ENCODE results near the gene TADA2B.

TADA2B gene

DNA sequence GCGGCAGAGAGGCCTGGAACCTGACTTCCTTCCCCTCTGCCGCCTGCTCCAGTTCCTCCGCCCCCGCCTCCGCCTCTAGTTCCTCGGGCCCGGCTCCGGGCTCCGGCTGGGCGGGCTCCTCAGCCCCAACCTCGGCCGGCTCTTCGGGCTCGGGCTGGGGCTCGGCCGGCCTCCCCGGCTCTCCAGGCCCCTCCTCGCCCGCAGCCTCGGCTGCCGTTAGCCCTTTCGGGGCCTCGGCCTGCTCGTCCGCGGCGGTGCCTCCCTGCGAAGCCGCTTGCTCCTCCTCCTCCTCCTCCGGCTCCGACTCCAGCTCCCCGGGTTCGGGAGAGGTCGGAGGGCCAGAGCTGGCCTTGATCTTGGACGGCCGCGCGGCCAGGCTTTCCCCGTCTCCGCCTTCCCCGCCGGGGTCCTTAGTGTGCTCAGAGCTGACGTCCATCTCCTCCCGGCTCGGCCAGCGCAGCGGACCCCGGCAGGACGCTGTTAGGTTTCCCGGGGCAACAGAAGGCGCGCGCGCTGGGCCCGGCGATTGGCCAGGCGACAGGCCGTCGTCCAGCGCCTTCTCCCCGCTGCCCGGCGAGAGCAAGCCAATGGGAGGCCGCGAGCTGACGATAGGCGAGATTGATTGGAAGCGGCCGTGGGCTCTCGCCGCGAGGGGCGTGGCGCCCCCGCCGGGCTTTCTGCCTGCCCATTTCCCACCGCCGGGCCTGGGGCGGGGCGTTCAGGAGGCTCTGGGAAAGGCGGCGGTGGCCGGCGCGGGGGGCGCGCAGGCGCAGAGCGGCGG lies 479 bp upstream of the TADA2B start:
- DNase-seq, result peak; percentile 79

GRCh38 chr4:7044137-7044930 lies 1.2 kb downstream of the TADA2B start:
- no peak for DNase-seq

DNA sequence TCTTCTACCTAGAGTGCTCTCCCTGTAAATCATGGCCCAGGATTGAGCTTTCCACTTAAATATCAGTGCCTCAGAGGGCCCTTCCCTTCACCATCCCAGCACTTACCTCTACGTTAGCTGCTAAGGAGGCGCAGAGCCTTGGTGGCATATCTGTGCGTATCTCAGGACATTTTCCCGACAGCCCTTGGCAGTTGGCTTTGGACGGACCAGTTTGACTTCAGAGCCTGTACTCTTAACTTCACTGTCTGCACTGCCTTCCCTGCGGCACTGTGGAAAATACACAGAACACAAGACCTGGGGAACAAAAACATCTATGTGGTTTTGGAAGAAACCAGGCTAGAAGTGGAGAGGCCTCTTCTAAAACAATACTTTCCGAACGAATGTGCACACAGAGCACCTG lies 2.4 kb downstream of the TADA2B start:
- no peak for DNase-seq

- DNase-seq, result no peak
These were observed 3.1 kb downstream of the TADA2B start for GRCh38 chr4:7045961-7046921.

- DNase-seq, result no peak
These were observed 3.8 kb downstream of the TADA2B start for GRCh38 chr4:7046971-7047370.

DNA sequence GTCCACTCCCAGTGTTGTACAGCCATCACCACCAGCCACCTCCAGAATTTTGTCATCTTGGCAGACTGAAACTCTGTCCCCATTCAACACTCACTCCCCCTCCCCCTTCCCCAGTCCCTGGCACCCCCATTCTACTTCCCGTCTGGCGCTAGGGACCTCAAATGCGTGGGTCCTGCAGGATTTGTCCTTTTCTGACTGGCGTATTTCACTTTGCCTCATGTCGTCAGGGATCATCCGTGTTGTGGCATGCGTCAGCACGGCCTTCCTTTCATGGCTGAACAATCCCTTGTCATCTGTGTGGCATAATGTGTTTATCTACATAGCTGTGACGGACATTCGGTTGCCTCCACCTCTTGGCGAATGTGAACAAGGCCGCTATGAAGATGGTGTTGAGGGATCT lies 5.5 kb downstream of the TADA2B start:
- no peak for DNase-seq

DNA sequence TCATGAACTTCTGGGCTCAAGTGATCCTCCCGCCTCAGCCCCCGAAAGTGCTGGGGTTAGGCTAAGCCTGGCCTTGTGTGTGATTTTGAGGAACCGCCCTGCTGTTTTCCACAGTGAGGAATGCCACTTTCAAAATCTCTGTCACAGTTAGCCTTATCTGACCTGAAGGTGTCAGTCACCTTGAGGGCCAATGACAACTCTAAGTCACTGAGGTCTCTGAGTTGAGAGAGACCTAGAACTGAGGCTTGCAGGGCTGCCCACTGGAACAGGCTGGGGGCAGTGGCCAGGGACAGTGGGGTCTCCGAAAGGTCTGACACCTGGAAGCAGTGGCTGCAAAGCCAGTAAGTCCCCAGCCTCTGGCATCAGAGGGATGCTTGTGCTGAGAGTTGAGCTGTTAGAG lies 6.1 kb downstream of the TADA2B start:
- DNase-seq, result no peak

GRCh38 chr4:7049739-7050138 lies 6.6 kb downstream of the TADA2B start:
- no peak for DNase-seq

DNA sequence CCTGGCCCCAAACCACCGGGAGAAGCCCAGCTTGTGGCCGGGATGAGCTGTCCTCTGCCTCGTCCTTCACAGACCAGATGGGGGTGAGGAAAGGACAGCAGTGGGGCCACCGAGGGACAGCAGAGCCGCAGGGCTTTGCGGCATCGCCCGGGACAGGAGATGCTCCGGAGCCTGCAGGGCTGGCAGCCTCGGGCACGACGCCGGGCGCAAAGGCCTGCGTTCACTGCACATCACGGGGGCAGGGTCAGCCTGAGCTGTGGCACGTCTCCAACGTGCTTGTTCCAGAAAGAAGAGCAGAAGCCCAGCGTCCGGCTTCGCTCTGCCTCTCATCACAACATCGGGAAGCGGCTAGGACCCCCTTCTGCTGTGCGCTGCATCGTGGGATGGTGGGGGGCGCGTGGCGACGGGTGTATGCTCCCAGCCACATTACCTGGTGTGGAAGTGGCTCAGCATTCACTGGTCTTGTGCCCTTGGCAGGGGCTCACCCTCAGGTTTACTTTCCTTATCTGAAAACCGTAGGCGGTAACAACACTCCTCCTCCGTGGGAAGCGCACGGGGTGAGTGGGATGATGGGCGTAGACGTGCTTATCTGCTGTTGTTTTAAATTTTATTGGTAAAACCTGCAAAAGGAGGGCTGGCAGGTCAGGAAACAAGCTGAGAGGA lies 7.4 kb downstream of the TADA2B start:
- DNase-seq, result no peak

DNA sequence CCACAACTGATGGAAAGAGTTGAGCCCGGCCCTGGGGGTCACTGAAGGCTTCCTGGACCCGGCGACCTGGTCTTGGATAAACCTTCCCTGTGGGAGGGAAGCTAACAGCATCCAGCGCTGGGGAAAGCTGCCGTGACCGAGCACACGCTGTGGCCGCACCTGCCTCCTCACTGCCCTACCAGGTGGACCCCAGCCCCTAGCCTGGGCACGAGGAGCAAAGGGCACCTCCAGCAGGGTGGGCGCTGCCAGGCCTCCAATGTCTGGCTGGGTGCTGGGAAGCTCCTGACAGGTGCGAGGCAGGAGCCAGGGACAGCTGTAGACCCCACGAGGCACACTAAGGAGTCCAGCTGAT lies 7.9 kb downstream of the TADA2B start:
- DNase-seq, result no peak

- no peak for DNase-seq
These were observed 8.7 kb downstream of the TADA2B start for GRCh38 chr4:7051905-7052304.

GRCh38 chr4:7052313-7052712 lies 9.1 kb downstream of the TADA2B start:
- no peak for DNase-seq

DNA sequence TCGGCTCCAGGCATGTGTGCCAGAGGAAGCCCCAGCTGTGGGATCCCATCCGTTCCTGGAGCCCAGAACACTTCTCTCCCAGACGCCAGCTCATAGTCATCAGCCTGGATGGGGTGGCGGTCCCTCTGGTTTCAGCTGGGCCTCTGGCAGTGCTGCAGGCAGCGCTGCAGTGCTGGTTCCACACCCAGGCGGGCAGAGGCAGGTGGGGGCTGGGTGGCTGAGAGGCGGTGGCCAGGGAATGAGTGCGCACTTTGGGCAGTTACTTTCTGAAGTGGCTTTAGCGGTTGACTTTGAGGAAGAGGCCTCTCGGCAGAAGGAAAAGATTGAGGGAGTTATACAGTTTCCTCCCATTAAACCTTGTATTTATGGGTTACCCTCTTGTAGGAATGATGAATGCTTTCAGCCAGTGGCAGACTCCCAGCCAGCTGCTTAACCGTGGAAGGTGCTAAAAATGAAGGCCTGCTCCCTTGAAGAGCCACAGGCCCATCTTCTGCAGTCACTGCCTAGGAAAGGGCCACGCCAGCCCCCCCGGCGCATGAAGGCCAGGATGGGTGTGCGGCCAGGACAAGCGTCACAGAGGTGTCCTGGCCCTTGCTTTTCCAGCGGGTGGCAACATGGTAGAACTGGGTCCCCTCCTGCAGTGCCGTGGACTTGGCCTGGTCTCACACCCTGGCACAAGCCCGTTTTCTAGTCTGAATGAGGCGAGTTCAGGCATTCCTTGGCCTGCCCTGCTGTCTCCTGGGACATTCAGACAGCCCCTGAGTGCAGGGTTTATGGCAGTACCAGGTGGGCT lies 9.9 kb downstream of the TADA2B start:
- no peak for DNase-seq

DNA sequence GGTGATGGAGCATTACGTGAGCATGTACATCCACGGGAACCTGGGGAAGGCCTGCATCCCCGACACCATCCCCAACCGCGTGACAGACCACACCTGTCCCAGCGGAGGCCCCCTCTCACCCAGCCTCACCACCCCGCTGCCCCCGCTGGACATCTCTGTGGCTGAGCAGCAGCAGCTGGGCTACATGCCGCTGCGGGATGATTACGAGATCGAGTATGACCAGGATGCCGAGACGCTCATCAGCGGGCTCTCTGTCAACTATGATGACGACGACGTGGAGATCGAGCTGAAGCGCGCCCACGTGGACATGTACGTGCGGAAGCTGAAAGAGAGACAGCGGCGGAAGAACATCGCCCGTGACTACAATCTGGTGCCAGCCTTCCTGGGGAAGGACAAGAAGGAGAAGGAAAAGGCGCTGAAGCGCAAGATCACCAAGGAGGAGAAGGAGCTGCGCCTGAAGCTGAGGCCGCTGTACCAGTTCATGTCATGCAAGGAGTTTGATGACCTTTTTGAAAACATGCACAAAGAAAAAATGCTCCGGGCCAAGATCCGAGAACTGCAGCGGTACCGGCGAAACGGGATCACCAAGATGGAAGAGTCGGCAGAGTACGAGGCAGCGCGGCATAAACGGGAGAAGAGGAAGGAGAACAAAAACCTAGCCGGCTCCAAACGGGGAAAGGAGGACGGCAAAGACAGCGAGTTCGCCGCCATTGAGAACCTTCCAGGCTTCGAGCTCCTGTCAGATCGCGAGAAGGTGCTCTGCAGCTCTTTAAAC lies 11.1 kb downstream of the TADA2B start:
- DNase-seq, result no peak

DNA sequence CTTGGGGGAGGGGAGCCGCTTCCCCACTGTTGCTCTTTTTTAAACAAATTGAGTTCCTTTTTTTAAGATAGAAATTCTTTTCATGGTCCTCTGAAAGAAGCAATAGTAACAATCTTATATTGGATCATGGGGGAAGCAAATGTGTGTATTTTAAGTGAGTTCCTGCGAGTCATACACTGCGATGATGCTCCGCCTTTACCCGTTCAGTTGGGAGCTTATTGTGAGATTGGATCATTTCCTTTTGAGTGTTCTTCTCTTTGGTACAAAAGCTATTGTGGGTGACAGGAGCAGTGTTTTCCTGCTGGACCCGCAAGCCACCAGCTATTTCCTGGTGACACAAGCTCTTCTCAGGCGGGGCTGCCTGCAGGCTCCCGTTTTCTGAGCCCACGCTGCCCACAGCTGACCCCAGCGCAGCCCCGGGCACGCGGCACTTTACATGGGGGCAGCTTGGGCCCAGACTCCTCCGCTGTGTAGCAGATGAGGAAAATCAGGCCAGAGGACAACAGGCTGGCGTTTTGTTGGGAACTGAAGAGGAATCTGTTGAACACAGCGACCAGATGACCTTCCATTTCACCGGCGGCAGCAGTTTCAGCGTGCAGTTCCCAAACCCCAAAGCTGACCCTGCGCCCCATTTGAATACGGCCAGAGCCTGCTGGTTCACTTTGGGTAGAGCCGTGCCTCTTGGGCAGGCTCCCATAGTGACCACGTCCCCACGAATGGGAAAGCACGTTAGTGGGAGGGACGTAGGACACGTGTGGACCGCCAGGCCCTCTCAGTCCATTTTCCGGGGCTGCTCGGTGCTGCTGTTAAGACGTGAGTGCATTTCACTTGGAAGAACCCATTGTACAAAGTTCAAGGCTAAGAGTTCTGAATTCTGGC lies 12.2 kb downstream of the TADA2B start:
- DNase-seq, result no peak

GRCh38 chr4:7055990-7056325 lies 12.8 kb downstream of the TADA2B start:
- DNase-seq, result no peak

- no peak for DNase-seq
These were observed 15.6 kb downstream of the TADA2B start for GRCh38 chr4:7058792-7059191.

GRCh38 chr4:7059662-7060061 lies 16.5 kb downstream of the TADA2B start:
- no peak for DNase-seq

- no peak for DNase-seq
These were observed 17.4 kb downstream of the TADA2B start for GRCh38 chr4:7060346-7061150.

Data from NCI-H1694 treated with DMSO at 0.1 percent for 48 hours (cell line).